SK-N-SH treated with all-trans-retinoic acid at 6 μM for 48 hours (cell line): ENCODE measurements around the gene NKPD1.

Source experiments
- ATAC-seq: fragments of 200-7000 bp; cut with Tn5 transposase; 3 replicates; pipeline ENCODE4 v1.9.1; 2020; ENCODE audit warnings: mild to moderate bottlenecking, moderate library complexity
- ARNTL ChIP-seq: fragments of 450-650 bp; formaldehyde crosslinking; IDR thresholded peaks from 2 replicates; pipeline ENCODE4 v1.5.0; 2020; ENCODE audit warnings: low read depth, mild to moderate bottlenecking, moderate library complexity, borderline replicate concordance
- BACH2 ChIP-seq: fragments of 250-450 bp; sonication (Bioruptor Pico); IDR thresholded peaks from 2 replicates; pipeline ENCODE4 v1.9.0; 2021; ENCODE audit warnings: mild to moderate bottlenecking, borderline replicate concordance
- CREB5 ChIP-seq: fragments of 250-450 bp; sonication (Bioruptor Pico); IDR thresholded peaks from 2 replicates; pipeline ENCODE4 v1.5.1; 2020; ENCODE audit warnings: low read depth, mild to moderate bottlenecking, moderate library complexity
- CSDC2 ChIP-seq: fragments of 250-450 bp; sonication (Bioruptor Pico); IDR thresholded peaks from 2 replicates; pipeline ENCODE4 v1.5.0; 2020; ENCODE audit warnings: mild to moderate bottlenecking, moderate library complexity
- ESRRG ChIP-seq: fragments of 250-450 bp; sonication (Bioruptor Pico); IDR thresholded peaks from 2 replicates; pipeline ENCODE4 v1.6.1; 2021; ENCODE audit warnings: mild to moderate bottlenecking
- GLIS3 ChIP-seq: fragments of 250-450 bp; sonication (Bioruptor Pico); IDR thresholded peaks from 2 replicates; pipeline ENCODE4 v1.5.0; 2020; ENCODE audit warnings: mild to moderate bottlenecking, moderate library complexity
- OSR1 ChIP-seq: fragments of 250-450 bp; sonication (Bioruptor Pico); IDR thresholded peaks from 2 replicates; pipeline ENCODE4 v1.8.0; 2022; ENCODE audit warnings: moderate library complexity, mild to moderate bottlenecking, inconsistent platforms
- POU6F1 ChIP-seq: fragments of 250-450 bp; sonication (Bioruptor Pico); IDR thresholded peaks from 2 replicates; pipeline ENCODE4 v1.8.0; 2021; ENCODE audit warnings: low read depth, mild to moderate bottlenecking, moderate library complexity, borderline replicate concordance
- PPARA ChIP-seq: fragments of 250-450 bp; sonication (Bioruptor Pico); IDR thresholded peaks from 2 replicates; pipeline ENCODE4 v1.5.0; 2020; ENCODE audit warnings: mild to moderate bottlenecking, borderline replicate concordance
- RARB ChIP-seq: fragments of 250-450 bp; sonication (Bioruptor Pico); IDR thresholded peaks from 2 replicates; pipeline ENCODE4 v1.8.0; 2021; ENCODE audit warnings: mild to moderate bottlenecking, moderate library complexity
- SNAI2 ChIP-seq: fragments of 250-450 bp; sonication (Bioruptor Pico); IDR thresholded peaks from 2 replicates; pipeline ENCODE4 v1.5.0; 2020; ENCODE audit warnings: mild to moderate bottlenecking, moderate library complexity
- TCF4 ChIP-seq: fragments of 250-450 bp; sonication (Bioruptor Pico); IDR thresholded peaks from 2 replicates; pipeline ENCODE4 v1.8.0; 2021; ENCODE audit warnings: mild to moderate bottlenecking, moderate library complexity, borderline replicate concordance
- TOX ChIP-seq: fragments of 250-450 bp; sonication (Bioruptor Pico); IDR thresholded peaks from 2 replicates; pipeline ENCODE4 v1.8.0; 2021; ENCODE audit warnings: mild to moderate bottlenecking, moderate library complexity, borderline replicate concordance
- TSHZ2 ChIP-seq: fragments of 250-450 bp; sonication (Bioruptor Pico); IDR thresholded peaks from 2 replicates; pipeline ENCODE4 v1.5.0; 2020; ENCODE audit warnings: mild to moderate bottlenecking, moderate library complexity
- ZC3H10 ChIP-seq: fragments of 250-450 bp; sonication (Bioruptor Pico); IDR thresholded peaks from 2 replicates; pipeline ENCODE4 v1.5.1; 2021; ENCODE audit warnings: mild to moderate bottlenecking, moderate library complexity
- ZFP3 ChIP-seq: fragments of 250-450 bp; sonication (Bioruptor Pico); IDR thresholded peaks from 2 replicates; pipeline ENCODE4 v1.5.0; 2020; ENCODE audit warnings: mild to moderate bottlenecking, moderate library complexity
- ZNF565 ChIP-seq: fragments of 450-650 bp; formaldehyde crosslinking; conservative IDR thresholded peaks from 2 replicates; pipeline ENCODE4 v1.5.0; 2020; ENCODE audit warnings: low read depth, mild to moderate bottlenecking, moderate library complexity
- ZNF70 ChIP-seq: fragments of 450-650 bp; formaldehyde crosslinking; IDR thresholded peaks from 2 replicates; pipeline ENCODE4 v1.5.0; 2020; ENCODE audit warnings: mild to moderate bottlenecking, moderate library complexity
- ZNF8 ChIP-seq: fragments of 450-650 bp; formaldehyde crosslinking; IDR thresholded peaks from 2 replicates; pipeline ENCODE4 v1.5.0; 2020; ENCODE audit warnings: mild to moderate bottlenecking, moderate library complexity
- TF ChIP-seq, protein P1 (sequence below): fragments of 250-450 bp; sonication (Bioruptor Pico); IDR thresholded peaks from 2 replicates; pipeline ENCODE4 v1.5.1; 2021; ENCODE audit warnings: mild to moderate bottlenecking, moderate library complexity

NKPD1 gene, protein sequence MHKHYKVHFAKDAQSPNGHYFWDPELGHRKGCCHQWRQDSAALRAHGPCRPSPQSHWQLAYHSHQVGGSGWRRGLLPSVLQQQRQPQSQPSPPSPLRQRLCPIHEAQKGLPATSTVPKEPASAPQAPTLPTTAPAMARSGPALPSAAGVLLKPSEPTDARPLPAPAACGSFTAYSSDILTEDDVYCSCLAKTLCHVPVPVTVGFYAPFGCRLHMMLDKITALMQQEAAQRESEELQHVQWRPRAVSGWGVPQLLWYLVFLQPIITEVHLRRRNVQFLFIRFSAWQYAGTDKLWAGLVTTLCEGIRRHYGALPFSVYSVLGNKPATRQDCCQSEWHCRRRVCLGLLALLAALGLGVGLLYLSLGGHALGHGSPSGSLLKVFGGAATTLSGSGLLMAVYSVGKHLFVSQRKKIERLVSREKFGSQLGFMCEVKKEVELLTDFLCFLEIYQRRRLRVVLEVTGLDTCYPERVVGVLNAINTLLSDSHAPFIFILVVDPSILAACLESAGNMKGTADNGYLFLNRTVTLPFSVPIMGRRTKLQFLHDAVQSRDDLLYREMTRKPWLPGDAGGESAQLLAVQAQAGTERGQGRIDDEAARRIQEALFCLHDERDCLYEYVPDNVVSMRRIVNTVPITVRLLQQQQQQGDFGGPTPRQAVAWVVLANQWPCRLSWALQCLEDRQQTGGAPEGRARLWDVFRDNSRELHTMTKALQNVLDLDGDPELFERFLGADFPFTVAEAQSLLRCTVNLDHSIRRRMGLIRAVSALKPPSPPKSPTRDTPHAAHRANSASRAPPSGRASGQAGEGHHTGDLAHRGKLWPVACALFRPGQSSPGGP

DNA sequence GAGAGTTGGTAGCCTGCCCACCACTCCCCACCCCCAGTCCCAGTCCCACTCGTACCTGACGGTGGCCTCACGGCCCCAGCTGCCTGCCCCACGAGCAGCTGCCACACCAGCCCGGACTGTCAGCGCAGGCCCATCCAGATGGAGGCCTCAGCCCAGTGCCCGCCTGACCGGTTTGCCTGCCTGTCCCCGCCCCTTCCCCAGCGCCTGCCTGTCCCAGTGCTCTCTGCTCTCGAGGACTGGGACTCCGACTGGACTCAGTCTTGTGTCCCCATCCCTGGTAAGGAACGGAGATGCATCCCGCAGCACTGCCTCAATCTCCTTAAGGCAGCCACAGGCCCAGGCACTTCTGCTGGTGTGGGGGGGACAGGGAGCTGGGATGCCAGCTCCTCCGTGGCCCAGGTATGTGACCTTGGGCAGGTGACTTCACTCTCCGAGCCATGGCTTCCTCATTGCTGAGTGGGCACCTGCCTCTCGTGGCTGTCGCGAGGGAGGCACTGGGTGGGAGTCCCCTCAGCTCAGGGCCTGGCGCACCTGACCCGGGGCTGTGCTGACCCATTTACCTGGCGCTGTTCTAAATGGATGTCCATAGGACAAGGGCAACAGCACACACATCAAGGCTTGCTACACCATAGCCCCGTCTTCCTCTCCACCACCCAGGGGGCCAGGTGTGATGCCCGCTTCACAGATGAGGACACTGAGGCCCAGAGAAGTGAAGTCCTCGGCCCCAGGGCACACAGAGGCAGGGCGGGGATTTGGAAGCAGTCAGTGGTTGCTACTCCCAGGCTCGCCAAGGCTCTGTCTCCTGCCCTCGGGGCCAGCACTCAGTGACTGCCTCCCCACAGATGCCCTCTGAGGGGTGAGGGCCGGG lies at the start of gene NKPD1:
Gene NKPD1, minus strand, starts transcription at position 113 of the 868 bp plus-strand sequence. CDS start 832 bp downstream, outside the sequence.
- TF ChIP-seq ZFP3 (CRISPR knock-in tag) (no peak), ARNTL (CRISPR knock-in tag) (no peak), GLIS3 (CRISPR knock-in tag) (no peak), TCF4 (no peak), SNAI2 (no peak), ESRRG (CRISPR knock-in tag) (no peak), OSR1 (no peak), ZNF70 (CRISPR knock-in tag) (no peak), BACH2 (CRISPR knock-in tag) (no peak), ZNF8 (CRISPR knock-in tag) (no peak), CREB5 (no peak), POU6F1 (no peak), RARB (CRISPR knock-in tag) (no peak), ZNF565 (CRISPR knock-in tag) (no peak), TSHZ2 (CRISPR knock-in tag) (no peak)
- TF ChIP-seq, protein P1, sequence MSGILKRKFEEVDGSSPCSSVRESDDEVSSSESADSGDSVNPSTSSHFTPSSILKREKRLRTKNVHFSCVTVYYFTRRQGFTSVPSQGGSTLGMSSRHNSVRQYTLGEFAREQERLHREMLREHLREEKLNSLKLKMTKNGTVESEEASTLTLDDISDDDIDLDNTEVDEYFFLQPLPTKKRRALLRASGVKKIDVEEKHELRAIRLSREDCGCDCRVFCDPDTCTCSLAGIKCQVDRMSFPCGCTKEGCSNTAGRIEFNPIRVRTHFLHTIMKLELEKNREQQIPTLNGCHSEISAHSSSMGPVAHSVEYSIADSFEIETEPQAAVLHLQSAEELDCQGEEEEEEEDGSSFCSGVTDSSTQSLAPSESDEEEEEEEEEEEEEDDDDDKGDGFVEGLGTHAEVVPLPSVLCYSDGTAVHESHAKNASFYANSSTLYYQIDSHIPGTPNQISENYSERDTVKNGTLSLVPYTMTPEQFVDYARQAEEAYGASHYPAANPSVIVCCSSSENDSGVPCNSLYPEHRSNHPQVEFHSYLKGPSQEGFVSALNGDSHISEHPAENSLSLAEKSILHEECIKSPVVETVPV, result no peak
- peak; percentile 15 for ATAC-seq

- no peak for ATAC-seq
Observed at GRCh38 chr19:45206328-45206727, 45.5 kb upstream of the NKPD1 start.

GRCh38 chr19:45205810-45206209 lies 45.0 kb upstream of the NKPD1 start:
- TF ChIP-seq CREB5 (no peak), TOX (no peak), ZFP3 (CRISPR knock-in tag) (no peak), ZC3H10 (no peak), SNAI2 (no peak), PPARA (CRISPR knock-in tag) (no peak)
- TF ChIP-seq, protein P1, result no peak
- TF ChIP-seq, all 23 proteins: peak for 0
- no peak for ATAC-seq

More at GRCh38 chr19:45206328-45206727, 45.5 kb upstream of the NKPD1 start:
- TF ChIP-seq ESRRG (CRISPR knock-in tag) (no peak), TOX (no peak), CSDC2 (no peak)
